Measurements from ENCODE around the gene COL1A1.
A peak's percentile ranks its signal among the peaks of the same experiment; 100 is the strongest.

Gene COL1A1

GRCh38 chr17:50213026-50214022 lies 11.9 kb upstream of the COL1A1 start:
- DNase-seq (ENCODE audit: low spot score): no peak

DNA sequence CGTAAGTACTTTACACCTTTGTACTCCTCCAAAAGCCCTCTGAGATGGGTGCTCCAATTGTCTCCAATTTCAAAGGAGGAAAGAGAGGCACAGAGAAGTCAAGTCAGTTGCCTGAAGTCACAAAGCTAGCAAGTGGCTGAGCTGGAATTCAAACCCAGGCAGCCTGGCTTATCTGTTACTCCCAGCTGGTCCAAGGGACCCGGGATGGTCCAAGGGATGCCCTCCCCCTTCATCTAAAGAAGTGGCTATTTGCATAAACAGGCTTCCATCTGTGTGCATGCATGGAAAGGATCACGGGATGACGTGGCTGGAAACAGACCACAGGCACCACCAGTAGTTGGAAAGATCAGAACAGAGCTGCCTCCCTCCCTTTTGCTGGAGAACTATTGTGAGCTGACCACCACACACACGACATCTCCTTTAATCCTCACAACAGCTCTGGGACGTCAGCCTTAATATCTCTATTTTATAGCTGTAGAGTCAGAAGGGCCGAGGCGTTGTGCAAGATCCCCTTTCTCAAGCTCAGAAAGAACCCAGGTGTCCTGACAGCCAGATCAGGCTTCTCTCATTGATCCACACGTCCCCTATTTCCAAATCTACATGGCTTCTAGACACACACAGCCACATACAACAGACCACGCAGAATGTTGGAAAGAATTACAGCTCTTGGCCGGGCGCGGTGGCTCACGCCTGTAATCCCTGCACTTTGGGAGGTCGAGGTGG lies 10.9 kb upstream of the COL1A1 start:
- DNase-seq (ENCODE audit: low spot score): peak; percentile 43

DNA sequence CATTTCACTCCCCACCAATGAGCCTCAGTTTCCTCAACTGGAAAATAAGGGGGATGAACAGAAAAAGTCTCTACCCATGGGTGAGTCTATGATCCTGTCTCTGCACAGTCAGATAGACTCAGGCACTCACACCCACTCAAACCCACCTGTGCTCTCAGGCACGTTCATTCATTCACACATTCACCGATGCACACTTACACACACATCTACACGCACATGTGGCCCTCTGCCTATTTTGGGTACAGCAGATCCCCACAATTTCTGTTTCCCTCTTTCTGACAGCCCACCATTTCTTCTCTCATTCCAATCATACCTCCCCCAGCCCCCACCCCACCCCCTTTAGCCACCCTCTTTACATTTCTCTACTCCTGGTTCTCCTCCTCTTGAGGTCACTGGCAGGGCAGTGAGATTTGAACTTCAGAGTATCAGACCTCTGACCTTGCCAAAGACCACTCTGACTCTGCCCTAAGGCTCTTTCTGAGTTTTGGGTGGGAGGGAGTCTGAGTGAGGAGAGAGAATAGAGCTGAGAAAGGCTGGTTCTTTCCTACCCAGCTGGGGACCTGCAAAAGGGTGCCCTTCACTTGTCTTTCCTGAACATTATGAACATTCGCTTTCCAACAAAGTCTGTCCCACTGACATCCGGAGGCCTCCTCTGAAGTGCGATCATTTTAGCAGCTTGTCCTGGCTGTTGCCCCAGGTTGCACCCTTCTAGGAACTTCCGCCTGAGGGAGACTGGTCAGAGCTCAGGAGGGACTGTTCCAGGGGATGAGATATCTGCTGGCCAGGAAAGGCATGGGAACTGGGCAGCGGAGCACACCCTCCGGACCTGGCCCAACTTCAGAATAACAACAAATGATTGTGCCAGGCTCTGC lies 10.1 kb upstream of the COL1A1 start:
- peak; percentile 48 for DNase-seq (ENCODE audit: low spot score)

DNA sequence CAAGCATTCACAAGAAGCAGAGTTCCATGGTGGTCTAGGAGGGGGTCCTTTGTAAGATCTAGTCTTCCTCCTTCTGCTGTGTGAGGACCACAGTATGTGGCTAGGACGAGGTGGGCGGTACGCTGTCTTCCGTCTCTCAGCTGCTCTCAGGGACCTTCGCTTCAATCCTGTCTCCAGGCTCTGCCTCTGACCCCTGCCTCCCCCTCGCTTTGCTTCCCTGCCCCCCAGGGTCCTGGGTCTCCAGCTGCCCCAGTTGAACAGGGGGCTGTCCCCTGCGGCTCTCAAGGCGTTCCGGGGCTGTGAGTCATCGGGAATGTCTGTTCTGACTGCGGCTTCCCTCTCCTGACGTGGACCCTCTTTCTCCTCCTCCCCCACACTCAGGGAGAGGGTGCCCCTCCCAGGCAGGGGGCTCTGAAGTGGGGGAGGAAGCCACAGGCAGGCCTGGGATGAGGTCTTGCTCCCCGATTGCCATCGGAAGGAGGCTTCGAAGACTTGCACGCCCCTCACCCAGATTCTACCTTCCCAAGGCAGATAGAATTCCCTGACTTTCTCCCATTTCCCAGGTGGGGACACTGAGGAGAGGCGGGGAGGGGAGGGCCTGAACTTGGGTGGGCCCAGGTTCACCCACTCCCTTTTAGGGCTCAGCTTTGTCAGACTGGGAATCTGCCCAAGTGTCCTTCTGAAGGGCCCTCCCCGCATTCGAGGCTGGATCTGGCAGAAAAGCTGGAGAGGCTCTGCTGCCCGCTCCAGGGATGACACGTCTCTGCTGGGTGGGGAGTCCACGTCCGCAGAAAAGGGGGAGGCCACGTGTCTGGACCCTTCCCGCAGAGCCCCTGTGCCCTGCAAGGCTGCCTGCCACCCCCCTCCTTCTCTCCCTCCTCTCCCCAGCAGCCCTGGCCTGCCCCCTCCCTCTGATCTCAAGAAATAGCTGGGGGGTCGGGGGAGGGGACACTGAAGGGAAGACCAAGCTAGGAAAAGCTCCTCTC lies 9.1 kb upstream of the COL1A1 start:
- peak; percentile 90 for DNase-seq (ENCODE audit: low spot score)

DNA sequence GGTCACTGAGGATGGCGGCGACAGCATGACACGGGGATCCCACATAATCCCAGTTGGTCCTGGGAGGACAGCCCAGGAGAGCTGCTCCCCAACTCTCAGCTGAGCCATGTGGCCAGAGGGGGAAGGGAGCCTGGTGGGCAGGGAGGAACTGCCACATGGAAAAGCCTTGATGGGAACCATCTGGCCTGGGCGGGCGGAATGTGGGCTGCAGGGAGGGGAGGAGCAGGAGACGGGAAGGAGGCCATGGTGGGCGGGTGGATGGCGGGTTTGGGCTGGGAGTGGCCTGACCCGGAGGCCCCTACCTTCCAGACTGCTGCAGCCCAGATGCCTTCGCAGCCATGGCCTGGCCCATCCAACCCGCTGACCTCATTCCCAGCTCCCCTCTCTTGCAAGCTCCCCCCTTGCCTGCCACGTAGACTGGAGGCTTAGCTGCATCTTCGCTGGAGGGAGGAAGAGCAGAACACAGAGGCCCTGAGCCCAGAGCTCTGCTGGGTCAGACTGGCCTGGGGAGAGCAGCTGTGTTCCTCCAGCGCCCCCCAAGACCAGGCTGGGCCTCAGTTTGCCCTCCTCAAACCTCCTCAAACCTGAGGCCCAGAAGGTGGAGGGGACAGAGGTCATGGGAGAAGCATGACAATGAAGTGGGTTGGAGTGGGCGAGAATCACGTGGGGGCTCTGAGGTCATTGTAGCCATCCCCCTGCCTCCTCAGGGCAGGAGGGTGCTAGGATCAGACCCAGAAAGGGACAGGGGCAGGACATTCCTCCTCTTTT lies 8.2 kb upstream of the COL1A1 start:
- peak; percentile 94 for DNase-seq (ENCODE audit: low spot score)

GRCh38 chr17:50209133-50209471 lies 7.7 kb upstream of the COL1A1 start:
- DNase-seq (ENCODE audit: low spot score): no peak

- DNase-seq (ENCODE audit: low spot score): no peak
These were observed 7.2 kb upstream of the COL1A1 start for GRCh38 chr17:50208611-50209061.

DNA sequence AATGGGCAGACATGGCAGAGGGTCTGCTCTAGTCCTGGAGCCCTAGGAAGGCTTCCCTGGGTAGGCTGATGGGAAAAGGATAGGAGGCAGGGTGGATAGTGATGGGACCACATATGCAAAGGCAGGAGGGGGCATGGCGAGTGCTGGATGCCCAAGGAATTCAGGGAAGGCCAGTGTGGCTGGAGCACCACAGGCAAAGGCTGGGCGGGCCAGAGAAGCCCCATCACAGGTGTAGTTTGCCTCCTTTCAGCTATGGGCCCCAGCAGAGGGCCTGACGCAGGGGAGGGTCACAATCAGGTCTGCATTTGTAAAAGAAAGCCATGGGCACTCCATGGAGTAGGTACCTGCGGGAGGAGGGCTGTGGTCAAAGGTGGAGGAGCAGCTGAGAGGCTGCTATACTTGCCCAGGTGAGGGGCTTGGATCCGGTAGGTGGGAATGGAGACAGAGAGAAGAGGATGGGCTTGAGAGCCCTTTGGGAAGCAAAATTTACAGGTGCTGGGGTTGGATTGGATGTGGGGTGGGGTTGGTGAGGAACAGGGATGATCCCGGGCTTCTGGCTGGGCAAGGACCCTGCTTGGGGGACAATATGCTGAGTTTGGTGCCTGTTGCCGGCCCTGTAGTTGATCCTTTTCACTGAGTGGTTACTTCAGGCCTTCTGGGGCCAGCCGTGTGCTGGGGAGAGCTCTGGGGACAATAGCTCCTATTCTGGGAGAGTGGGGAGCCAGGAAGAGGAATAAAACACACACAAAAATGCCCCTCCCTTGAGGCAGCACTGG lies 6.5 kb upstream of the COL1A1 start:
- no peak for DNase-seq (ENCODE audit: low spot score)

DNA sequence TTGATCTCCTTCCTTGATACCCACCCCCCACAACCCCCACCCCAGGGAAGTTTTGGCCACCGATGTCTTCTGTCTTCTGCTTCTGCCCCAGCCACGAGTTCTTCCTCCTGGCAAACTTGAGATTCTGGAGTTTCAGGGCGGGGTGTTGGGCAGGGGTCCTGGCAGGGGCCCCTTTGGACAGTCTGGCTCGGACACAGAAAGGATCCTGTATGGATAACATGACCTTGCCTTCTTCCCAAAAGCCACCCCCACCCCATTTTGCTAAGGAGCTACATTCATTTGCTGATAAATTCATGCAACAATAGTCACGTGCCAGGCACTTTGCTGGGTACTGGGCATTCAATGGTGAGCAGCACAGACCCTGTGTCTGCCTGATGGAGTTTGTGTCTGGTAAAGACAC lies 5.9 kb upstream of the COL1A1 start:
- no peak for DNase-seq (ENCODE audit: low spot score)

DNA sequence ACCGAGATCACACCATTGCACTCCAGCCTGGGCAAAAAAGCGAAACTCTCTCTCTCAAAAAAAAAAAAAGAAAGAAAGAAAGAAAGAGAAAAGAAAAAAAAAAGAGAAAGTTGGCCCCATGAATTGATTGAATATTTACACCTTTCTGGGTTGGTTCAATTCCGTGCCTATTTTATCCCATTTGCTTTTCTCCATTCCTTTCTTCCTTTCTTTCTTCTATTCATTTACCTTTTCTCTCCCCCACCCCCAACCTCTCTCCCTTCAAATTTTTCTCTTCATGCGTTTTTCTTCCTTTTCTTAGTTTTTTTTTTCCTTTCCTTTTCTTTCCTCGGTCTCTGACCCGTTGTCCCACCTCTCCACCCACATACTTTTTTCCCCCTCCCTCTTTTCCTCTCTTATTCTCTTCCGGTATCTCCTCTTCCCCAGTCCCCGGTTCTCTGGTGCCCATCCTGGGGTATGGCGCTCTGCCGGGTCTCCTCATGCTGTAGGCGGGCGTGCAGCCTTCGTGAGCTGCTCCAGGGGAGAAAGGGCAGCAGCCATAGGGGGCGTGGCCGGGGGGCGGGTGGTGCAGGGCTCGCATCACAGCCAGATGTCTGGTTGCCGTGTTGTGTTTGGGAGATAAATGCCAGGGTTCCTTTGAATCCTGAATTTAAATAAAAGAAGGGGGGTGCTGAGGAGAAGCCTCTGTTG lies 5.3 kb upstream of the COL1A1 start:
- DNase-seq (ENCODE audit: low spot score): peak; percentile 77

- DNase-seq (ENCODE audit: low spot score): no peak
These were observed 4.6 kb upstream of the COL1A1 start for GRCh38 chr17:50205963-50206505.

DNA sequence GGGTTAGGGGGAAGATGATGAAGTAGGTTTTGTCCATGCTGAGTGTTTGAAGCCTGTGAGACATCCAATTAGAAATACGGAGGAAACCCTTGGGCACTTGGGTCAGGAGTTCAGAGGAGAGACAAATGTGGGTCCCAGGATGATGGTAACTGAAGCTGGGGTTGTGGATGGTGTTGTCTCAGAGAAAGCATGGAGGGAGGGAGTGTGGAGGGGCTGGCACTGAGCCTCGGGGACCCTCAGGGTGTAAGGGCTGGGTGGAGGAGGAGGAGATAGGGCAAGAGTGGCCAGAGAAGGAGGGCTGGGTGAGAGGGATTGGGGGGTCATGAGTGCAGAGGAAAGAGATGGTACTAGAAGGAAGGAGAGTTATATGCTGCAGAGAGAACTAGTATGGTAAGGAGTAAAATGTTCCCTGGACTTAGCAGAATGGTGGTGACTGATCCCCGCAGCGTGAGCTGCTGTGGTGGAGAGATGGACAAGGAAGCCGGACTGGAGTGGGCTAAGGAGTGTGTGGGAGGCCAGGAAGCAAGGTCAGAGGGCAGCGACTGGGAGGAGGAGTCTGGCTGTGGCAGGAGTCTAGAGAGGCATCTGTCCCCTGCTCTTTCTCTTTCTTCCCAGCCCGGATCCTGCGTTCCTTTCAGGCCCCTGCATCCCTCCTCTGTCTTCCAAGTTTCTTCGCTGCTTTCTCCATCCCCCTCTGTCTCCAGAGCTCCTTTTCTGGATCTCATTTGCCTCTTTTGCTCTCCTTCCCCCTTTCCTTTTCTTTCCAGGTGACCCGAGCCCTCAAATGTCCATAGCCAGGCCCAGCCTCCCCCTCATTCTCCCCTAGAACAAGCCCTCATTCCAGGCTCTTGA lies 3.9 kb upstream of the COL1A1 start:
- no peak for DNase-seq (ENCODE audit: low spot score)

- DNase-seq (ENCODE audit: low spot score): no peak
These were observed 3.0 kb upstream of the COL1A1 start for GRCh38 chr17:50204431-50204830.

DNA sequence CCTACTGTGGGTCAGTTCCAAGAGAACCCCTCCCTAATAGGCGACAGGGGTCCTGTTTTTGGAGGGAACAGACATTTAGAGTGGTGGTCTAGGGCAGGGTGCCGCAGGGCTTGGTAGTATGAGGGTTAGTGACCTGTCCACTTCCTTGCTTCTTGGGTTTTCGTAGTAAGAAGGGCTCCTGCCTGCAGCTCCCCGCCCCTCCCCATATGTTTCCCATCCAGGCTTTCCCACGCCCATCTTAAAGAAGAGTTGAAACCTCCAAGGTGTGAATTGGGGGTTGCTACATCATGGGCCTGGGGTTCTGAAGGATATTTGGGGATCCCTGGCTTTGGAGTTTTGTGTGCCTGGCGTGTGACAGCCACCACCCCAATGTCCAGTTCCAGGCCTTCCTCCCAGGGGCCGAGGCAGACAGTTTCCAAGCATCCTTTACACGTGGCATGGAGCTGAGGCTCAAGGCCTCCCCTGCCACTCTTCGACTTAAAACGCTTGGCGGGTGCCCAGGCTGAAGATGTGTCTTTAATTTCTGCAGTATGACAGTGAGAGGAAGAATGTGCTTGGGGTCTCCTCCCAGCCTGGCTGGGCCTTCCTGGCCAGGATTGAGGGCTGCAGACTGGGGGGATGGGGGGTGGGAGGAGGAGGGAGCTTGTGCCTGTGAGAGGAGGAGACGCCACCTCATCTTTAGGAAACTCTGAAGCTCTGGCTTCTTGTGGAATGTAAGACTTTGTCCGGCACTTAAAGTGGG lies 2.3 kb upstream of the COL1A1 start:
- peak; percentile 90 for DNase-seq (ENCODE audit: low spot score)

DNA sequence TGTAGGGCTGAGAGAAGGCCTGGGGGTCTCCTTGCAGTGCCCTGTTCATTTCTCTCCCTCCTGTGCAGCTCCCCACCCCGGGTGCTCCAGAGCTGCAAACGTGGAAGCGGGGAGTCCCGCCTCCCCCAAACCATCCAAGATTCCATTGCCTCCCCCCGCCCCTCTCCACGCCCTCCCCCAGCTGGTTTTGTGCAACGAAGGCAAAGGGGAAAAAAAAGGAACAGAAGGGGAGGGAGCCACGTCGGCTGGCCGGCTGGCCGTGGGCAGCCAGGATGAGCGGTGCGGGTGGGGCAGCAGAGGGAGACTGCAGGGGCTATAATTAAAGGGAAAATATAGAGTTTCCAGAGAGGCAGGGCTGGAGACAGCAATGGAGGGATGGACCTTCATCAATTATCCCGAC lies 1.7 kb upstream of the COL1A1 start:
- peak; percentile 85 for DNase-seq (ENCODE audit: low spot score)

GRCh38 chr17:50200457-50201275 lies 765 bp downstream of the COL1A1 start:
- DNase-seq (ENCODE audit: low spot score): peak; percentile 82
